Smooth muscle cell of the brain vasculature (primary cell): Measurements from ENCODE around the gene CDH7.

Experiments used
- DNase-seq: peaks from one replicate; pipeline ENCODE4 v3.0.0-alpha.2; 2012; ENCODE audit warnings: low read depth, low spot score

CDH7 gene

DNA sequence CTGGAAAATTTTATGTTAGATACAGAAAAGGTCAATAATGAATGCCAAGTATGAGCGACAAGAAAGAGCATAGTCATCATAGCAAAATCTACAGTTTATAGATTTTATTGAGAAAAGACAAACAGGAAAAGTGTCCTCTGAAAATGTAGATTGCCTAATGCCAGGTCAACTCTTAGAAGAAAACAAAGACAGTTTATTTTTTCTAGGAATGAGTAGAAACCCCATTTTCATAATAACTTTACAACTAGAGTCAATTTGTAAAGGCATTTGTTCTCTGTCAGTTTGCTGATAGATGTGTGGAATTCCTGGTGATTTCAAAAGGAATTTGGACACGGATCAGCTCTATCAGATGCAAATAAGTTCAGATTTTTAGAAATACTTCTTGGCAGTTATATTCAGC, 16.6 kb downstream of the CDH7 start:
- no peak for DNase-seq

DNA sequence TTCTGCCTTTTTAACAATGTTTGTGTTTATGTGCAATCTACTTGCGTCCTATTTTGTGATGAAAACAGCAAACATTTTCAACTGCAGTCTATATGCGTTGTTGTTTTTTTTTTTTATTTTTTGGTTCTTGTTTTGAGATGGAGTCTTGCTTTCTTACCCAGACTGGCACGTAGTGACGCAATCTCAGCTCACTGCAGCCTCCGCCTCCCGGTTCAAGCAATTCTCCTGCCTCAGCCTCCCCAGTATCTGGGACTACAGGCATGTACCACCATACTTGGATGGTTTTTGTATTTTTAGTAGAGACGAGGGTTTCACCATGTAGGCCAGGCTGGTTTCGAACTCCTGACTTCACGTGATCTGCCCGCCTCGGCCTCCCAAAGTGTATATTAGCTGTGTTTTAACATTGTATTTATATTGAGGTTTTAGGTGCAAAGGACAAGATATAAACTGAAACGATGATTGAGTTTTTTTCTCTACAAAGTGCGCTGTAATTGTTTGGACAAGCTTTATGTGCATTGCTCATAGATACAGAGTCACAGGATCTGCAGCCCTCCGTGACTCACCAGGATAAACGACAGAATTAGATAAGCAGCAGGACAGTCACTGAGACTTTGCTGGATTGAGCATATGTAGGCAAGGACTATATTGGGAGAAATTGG, 17.4 kb downstream of the CDH7 start:
- no peak for DNase-seq

DNA sequence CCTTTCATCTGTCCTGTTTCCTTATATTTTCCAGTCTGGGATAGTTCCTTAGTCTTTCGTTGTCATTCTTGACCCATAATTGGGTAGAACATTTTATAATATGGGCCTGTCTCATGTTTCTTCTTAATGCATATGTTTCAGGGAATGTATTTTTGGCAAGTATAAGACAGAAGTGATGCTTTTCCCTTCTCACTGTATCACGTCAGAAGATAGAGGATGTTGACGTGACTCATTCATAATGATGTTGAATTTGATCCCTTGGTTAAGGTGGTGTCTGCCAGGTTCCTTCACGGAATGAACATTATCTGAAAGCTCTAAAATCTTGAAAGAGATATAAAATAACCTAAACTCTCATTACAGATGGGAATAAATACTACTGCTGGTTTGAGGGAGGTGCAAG, 18.8 kb downstream of the CDH7 start:
- DNase-seq, result no peak

DNA sequence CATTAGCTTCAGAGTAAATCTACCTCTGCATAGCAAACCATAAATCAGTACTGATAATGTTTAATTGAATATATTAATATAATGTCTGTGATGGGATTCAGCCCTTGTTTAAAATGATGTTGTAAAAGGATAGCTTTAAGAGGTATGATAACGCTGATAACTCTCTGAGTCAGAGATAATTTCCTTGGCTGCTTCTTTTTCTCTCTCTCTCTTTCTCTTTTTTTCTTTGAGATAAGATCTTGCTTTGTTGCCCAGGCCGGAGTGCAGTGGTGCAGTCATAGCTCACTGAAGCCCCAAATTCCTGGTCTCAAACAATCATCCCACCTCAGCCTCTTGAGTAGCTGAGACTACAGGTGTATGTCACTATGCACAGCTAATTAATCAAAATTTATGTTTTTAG, 35.7 kb downstream of the CDH7 start:
- DNase-seq, result no peak

DNA sequence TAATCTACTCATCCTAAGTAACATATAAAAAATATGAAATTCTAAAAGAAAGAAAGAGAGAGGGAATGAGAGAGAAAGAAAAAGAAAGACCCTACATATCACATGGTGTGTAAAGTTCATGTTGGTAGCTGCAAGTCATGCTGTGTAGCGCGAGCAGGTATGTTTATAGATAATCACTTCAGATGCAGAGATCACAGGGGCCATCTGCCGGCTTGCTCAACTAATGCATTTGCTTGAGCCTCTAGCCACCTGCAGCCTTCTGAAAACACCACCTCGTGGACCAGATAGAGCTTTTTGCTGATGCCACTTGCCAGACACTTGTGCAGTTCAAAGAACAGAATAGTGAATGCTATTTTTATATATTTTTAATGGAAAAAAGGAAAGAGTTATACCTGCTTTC, 37.6 kb downstream of the CDH7 start:
- no peak for DNase-seq

DNA sequence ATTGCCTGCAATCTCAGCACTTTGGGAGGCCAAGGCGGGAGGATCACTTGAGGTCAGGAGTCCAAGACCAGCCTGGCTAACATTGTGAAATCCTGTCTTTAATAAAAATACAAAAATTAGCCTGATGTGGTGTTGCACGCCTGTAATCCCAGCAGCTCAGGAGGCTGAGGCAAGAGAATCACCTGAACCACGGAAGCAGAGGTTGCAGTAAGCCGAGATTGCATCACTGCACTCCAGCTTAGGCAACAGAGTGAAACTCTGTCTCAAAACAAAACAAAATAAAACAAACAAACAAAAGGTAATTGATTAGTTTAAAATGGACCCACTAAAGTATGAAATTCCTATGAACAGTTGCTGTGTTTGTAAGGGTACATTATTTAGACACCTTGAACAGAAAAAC, 39.8 kb downstream of the CDH7 start:
- no peak for DNase-seq

DNA sequence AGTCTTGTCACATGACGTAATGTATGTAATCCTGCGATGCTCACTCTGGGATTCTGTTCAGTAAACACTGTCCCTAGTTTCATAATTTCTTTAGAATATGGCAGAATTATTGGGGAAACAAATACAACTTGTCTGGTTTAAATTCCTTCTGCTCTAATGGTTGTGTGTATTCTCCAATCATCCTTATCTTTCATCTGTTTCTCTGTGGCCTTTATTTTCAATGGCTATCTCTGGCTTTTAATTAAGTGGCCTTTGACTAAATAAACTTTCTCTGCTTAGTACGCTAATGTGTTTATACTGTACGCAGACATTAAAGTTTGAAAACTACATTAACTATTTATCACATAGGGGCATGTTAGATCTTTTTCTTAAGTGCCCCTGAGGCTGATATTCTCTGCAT, 40.9 kb downstream of the CDH7 start:
- no peak for DNase-seq

DNA sequence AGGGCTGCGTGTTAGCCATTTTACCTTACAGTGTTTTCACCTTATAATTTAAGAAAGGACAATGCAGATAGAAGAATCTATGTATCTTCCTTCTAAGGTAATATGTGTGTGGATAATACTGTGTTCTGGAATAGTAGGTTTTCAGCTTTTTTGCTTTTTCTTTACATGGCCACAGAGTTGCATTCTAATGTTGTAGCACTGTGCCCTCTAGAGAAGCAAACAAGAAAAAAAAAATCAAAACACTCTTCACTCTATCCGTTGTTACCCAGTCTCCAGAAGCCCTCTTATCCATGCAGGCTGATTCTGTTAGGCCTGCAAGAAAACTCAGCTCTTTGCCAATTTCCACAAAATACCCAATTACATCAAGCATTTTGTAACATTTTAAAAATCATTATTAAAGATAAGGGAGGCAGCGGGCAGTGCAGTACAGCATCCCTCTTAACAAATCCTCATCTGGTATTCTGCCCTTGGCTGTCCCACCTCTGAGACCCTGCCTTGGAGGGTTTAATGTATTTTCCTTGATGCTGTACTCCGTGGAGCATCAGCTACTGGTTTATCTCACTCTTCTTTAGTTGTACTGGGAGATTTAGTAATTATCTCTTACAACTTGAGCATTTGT, 41.8 kb downstream of the CDH7 start:
- DNase-seq, result no peak

DNA sequence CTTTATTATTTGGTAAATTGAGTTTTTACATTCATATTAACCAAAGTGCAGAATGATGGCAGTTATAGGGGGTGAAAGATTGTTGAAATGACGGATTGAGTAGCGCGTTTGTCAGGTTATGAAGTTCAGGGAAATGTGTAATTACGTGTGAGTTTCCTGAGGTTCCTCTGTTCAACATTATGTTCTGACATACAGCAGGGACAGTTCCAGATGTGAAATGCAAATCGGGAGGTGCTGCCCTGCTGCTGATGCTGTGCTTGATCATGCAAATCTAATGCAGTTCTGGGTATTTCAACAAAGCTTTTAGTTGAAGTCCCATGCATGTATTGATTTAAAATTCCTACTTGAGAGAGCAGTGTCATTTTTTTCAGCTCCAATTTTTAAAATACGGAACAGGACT, 57.9 kb downstream of the CDH7 start:
- no peak for DNase-seq

DNA sequence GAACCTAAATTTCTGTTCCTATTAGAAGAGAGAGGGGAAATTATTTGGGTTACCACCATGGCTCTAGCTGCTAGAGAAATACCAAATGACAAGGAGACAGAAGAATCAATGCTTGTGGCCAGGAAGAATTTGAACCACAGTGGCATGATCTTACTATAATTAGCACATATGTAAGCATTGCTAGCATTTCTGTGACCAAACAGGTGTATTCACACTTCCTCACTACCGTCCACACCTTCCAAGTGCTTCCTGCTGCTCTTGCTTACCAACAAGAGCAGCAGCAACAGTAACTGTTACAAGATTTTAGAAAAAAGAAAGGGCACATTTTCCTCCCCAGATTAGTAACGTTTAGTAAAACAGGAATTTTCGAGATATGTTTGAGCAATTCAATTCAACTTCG, 60.5 kb downstream of the CDH7 start:
- DNase-seq, result no peak

DNA sequence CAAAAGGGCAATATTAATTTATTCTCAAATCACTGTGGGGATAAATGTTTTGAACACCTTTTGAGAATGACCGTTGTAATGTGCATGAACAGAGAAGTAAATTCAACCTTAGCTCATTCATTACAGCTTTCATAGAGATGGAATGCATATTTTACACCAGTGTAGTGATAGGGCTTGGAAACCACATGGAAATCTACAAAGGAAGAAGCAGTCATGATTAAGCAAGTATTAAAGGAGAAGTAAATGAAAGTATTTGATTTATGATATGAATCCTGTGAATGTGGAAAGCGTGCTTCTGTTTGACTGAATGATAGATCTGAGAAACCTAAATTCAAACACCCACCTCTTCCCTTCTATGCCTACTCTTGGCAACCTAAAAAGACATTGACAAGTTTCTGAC, 64.7 kb downstream of the CDH7 start:
- no peak for DNase-seq

DNA sequence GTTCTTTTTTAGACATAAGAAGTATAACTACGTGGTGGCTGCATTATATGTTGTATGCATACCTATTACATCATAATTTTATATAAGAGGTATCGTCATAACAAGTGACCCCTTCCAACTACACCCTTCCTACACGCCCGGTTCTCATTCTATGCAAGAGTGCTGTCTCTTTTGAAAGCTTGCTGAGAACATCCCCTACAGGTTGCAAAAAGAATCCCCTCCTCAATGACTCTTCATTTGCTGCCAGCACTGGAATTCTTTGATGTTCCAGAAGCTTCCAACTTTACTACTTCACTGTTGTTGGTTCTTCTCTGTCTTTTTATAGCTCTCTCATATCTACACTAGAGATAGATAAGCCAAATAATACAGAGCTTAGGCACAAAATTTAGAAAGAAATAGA, 66.4 kb downstream of the CDH7 start:
- no peak for DNase-seq

DNA sequence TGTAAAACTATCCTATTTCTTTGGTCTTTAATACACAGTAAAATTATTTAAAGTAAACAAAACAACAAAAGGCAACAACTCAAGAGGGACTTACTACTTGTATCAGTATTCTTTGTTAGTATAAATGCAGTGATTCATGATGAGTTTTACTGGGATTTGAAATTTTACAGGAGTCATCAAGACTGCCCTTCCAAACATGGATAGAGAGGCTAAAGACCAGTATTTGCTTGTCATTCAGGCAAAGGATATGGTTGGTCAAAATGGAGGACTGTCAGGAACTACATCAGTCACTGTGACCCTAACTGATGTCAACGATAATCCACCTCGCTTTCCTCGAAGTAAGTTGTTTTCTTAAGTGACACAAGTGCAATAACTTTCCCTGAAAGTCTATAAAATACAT, 71.1 kb downstream of the CDH7 start:
- no peak for DNase-seq

DNA sequence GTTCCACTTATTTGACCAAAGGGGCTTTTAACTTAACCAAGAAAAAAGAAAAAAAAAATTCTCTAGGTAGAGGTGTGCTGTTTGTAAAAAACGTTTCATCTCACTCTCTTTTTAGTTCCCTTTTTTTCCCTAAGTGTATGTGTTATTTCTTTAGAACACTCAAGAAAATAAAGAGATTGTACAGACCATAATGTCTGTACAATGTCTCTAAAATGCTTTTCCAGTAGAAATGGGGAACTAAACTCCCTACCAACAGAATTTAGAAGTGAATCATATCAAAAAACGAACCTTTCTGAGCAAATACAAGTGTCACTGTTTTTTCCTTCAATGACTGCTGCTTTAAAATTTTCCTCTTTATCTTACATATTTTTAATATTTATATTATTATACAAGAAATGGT, 72.0 kb downstream of the CDH7 start:
- DNase-seq, result no peak

DNA sequence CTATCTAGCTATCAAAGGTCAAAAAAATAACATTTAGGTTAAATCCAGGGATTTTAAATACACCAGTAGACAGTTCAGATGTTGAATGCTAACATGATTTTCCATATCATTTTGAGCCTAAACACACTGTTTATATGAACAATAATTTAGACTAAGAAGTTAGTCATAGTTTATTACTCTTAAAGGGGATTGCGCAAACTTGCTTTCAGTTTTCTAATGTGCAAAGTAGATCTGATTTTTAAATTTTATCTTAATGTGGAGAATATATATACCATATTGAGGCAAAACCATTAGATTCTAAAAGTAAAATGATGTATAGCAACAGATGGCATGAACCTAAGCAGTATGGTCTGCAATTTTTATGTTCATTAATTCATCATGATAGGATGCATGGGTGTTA, 76.6 kb downstream of the CDH7 start:
- no peak for DNase-seq

DNA sequence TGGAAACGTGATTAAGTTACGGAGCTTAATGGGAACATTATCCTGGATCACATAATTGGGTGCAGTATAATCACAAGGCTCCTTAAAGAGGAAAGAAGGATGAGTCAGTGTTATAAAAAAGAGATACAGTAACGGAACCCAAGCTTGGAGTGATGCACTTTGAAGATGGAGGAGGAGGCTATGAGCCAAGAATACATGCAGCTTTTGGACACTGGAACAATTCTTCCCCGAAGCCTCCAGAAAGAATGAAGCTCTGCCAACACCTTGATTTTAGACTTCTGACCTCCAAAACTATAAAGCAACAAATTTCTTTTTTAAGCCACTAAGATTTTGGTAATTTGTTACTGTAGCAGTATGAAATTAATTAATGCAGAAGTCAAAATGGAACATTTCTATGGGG, 85.1 kb downstream of the CDH7 start:
- no peak for DNase-seq

DNA sequence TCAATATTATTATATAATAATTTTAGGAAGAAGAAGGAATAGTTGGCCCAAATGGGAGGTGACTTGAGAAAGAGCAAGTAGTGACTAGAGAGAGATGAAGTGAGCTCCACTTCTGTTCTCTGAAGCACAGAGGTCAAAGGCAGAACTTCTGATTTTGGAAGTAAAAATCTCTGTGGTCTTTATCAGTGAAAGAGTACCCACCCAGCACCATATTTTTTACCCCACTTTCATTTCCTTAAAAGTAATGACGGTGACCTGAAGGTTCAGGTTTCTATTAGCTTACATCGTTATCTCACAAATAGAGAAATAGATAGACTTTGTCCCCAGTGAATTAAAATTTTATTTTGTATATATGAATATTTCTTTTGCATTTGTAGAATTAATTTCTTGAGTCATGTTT, 95.3 kb downstream of the CDH7 start:
- DNase-seq, result no peak

DNA sequence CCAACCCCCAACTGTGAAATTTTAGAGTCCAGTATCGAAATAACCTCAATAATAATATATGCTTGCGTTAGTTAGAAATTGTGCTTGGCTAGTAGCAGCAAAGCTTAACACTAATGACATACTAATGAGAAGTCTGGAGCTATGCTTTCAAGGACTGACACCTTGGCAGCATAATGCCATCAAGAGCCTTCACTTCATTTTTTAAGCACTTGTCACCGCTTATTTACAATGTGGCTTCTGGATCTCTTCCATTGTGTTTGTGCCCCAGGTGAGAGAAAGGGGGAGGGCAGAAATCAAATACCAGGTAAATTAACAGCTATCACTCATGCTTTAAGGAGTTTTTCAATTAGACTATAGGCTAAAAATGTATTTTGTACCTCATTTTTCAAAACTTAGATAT, 101.5 kb downstream of the CDH7 start:
- no peak for DNase-seq

DNA sequence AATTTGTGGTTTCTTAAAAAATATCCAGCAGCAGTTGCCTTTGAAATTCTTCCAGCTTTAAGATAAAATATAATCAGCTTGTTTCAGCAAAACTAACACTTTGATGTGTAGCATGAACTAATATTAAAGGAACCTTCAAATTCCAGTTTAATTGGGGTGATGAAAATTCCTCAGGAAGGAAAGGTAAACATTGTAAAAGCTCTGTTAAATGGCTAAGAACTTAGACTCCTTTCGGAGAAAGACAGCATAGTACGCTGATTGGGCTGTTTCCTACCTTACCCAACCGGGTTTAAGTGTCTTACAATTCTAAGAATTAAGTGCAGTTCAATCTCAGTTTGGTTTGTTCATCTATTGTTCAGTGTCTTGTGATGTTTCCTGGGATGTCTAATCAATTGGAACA, 108.3 kb downstream of the CDH7 start:
- no peak for DNase-seq

DNA sequence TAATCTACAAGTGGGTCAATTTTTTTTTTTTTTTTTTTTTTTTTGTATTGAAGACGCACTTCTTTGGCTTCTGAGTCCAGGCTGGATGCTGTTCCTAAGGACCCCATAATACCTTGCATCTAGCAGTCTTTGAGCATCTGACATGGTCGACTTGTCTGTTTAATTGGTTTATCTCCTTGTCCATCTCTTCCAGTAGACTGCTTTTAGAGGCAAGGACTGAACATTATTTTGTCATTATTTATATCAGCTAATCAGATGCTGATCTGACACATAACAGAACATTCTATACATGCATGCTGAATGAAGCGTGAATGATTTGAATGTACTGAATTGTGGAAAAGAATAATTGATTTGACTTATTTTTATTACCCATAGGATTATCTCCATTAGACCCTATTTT, 118.7 kb downstream of the CDH7 start:
- DNase-seq, result no peak

DNA sequence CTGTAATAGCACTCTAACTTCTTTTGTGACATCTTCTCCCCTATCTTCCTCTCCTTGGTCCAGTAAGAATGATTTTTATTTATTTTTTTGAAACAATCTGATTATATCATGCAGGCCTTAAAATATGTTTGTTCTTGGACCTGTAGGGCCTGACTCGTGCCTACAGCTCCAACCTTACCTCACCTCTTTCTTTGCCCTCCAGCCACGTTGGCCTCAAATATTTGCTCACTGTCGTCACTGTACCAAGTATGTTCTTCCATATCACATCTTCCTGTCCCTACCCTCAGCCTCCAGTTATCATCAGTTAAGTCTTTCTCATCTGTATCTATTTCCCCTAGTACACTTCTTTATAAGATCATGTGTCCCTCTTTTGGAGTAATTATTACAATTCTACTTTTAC, 125.5 kb downstream of the CDH7 start:
- DNase-seq, result no peak

DNA sequence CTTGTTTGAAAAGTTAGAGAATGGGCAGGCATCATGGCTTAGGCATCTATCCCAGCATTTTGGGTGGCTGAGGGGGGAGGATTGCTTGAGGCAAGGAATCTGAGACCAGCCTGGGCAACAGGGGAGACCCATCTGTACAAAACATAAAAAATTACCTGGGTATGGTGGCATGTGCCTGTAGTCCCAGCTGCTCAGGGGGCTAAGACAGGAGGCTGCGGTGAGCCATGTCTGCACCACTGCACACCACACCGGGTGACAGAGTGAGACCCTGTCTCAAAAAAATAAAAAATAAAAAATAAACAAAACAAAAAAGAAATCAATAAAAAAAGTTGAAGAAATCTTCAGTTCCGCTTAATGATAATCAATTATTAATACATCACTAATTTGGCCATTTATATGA, 146.5 kb downstream of the CDH7 start:
- DNase-seq, result no peak

DNA sequence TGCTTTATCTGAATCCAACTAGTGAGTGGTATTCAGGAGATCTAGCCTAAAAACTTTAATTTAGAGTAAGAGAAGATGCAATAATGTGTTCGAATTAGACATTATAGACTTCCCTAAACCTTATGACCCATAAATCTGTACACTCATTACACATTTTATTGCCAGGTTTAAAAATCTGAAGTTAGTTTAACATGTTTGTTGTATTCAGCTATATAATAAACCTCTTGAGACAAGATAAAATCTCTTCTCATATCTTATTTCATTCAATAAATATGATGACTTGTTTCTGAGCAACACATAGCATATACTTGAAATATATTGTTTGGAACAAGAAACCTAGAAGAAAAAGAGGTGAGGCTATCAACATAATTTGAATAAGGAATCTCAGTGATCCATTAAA, 150.7 kb downstream of the CDH7 start:
- DNase-seq, result no peak

DNA sequence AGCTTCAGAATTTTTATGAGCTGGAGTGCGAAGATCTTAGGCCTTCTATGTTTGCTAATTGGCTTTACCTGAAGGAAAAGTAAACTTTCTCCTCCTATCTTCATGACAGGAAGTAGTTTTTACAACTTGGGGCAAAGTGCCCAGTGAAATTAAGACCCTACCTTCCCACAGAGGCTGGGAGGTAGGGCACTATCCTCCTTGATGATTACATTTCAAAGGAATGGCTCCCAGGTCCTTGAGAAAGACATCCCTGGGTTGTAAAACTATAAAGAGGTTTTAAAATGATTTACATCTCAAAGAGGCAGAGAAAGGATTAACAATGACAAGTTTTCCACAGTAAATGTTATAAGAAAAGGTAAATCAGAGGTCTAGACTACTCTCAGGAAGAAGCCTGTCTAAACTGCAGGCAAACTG, 155.8 kb downstream of the CDH7 start:
- DNase-seq, result no peak
